Left ventricle myocardium inferior (tissue), 1 donor: ENCODE results near the gene OR2H1. TPM values are rescaled to one million over a fixed set of nuclear protein-coding genes. Genes with fewer than 3 reads are reported as not detected.

Source experiments
- DNase-seq: peaks from one replicate; pipeline ENCODE4 v3.0.0-alpha.2; 2020
- H3K27ac ChIP-seq: fragments of 200-600 bp; replicated peaks from 2 replicates; pipeline ENCODE4 v1.8.0; 2021
- H3K27me3 ChIP-seq: fragments of 200-600 bp; 2 replicates; pipeline ENCODE4 v1.8.0; 2021; ENCODE audit warnings: low read depth
- H3K36me3 ChIP-seq: fragments of 200-600 bp; 2 replicates; pipeline ENCODE4 v1.8.0; 2021
- H3K4me1 ChIP-seq: fragments of 200-600 bp; 2 replicates; pipeline ENCODE4 v1.8.0; 2021
- H3K4me3 ChIP-seq: fragments of 200-600 bp; 2 replicates; pipeline ENCODE4 v1.8.0; 2021; ENCODE audit warnings: mild to moderate bottlenecking, moderate library complexity
- H3K9me3 ChIP-seq: fragments of 200-600 bp; replicated peaks from 2 replicates; pipeline ENCODE4 v1.8.0; 2021
- CTCF ChIP-seq: fragments of 200-600 bp; IDR thresholded peaks from 2 replicates; pipeline ENCODE4 v1.8.0; 2021; ENCODE audit warnings: antibody characterized with exemption, mild to moderate bottlenecking, borderline replicate concordance
- intact Hi-C: fragments of 100-400 bp; cut with micrococcal nuclease; formaldehyde crosslinking; loops from one replicate; pipeline ENCODE4 v1.11.0; 2022
- total RNA-seq: library from RNA; stranded (reverse); fragmentation: NEBNext Ultra II Directional; extraction: Animal tissue kit (Norgen Biotek cat#: 25700); gene quantifications from one replicate; pipeline ENCODE4 v1.2.1, GENCODE V29; 2021
- donor health status: DM: no; HTN: yes; CAD: no; lungs with severe emphysema.

OR2H1 gene
- total RNA-seq, 1 donor from 2014 or later = not detected

- H3K36me3 ChIP-seq = no peaks in the 10 kb centered on the region
- no peak overlapping the region for H3K4me3 ChIP-seq
- H3K27me3 ChIP-seq = peaks cover 5% of the 10 kb centered on the region
- H3K9me3 ChIP-seq = no peaks in the 10 kb centered on the region
- H3K27ac ChIP-seq = no peak overlapping the region
- no peak for DNase-seq
- H3K4me1 ChIP-seq = no peaks in the 10 kb centered on the region
- no peak for TF ChIP-seq CTCF
- intact Hi-C loops = no loop called here
Measured at GRCh38 chr6:29488874-29489273, 31.9 kb downstream of the OR2H1 start.

- intact Hi-C loops = no loop called here
- Histone ChIP-seq H3K27me3 (peaks cover 1% of the 10 kb centered on the region), H3K4me1 (no peaks in the 10 kb centered on the region), H3K27ac (no peak overlapping the region), H3K4me3 (no peak overlapping the region), H3K9me3 (no peaks in the 10 kb centered on the region), H3K36me3 (no peaks in the 10 kb centered on the region)
- TF ChIP-seq CTCF = no peak
- DNase-seq = no peak
Measured at GRCh38 chr6:29489286-29489685, 32.3 kb downstream of the OR2H1 start.

DNA sequence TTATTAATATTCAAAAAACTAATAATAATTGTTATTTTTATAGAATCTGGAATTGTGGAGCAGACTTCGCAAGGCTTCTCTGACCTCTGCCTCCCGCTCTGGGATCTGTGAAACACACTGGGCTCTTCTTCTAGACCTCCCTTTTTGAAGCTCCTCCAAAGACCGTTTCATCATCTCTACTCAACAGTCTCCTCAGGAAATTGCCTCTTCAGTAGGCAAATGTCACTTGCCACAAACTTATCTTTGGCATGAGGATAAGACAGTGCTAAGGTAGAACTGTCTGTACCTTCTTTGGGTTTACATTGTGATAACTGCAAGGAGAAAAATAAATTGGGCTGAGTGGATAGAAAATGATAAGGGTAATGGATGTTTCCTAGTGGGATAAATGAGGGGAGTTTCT, 33.1 kb downstream of the OR2H1 start:
- DNase-seq = no peak
- Histone ChIP-seq H3K27me3 (no peaks in the 10 kb centered on the region), H3K4me3 (no peak overlapping the region), H3K9me3 (no peaks in the 10 kb centered on the region), H3K27ac (no peak overlapping the region), H3K36me3 (no peaks in the 10 kb centered on the region), H3K4me1 (no peaks in the 10 kb centered on the region)
- intact Hi-C loops = no loop called here
- no peak for TF ChIP-seq CTCF

GRCh38 chr6:29490552-29490951, 33.6 kb downstream of the OR2H1 start:
- Histone ChIP-seq H3K9me3 (no peaks in the 10 kb centered on the region), H3K27me3 (peaks cover under 1% of the 10 kb centered on the region), H3K4me1 (no peaks in the 10 kb centered on the region), H3K27ac (no peak overlapping the region), H3K4me3 (no peak overlapping the region), H3K36me3 (no peaks in the 10 kb centered on the region)
- no peak for TF ChIP-seq CTCF
- intact Hi-C loops = no loop called here
- DNase-seq = no peak

- Histone ChIP-seq H3K4me1 (no peaks in the 10 kb centered on the region), H3K27me3 (peaks cover 11% of the 10 kb centered on the region), H3K9me3 (no peaks in the 10 kb centered on the region), H3K36me3 (no peaks in the 10 kb centered on the region), H3K4me3 (no peak overlapping the region), H3K27ac (no peak overlapping the region)
- intact Hi-C loops = no loop called here
- DNase-seq = no peak
- TF ChIP-seq CTCF = no peak
Measured at GRCh38 chr6:29491574-29491973, 34.6 kb downstream of the OR2H1 start.

- no peaks in the 10 kb centered on the region for H3K4me1 ChIP-seq
- DNase-seq = no peak
- no peaks in the 10 kb centered on the region for H3K36me3 ChIP-seq
- H3K27me3 ChIP-seq = peaks cover 20% of the 10 kb centered on the region
- no peak overlapping the region for H3K27ac ChIP-seq
- no peak for TF ChIP-seq CTCF
- H3K4me3 ChIP-seq = no peak overlapping the region
- H3K9me3 ChIP-seq = no peaks in the 10 kb centered on the region
- intact Hi-C loops = no loop called here
Measured at GRCh38 chr6:29493261-29493660, 36.3 kb downstream of the OR2H1 start.
